A204.1 (cell line): ENCODE measurements around the gene SH3RF2.
A peak's percentile ranks its signal among the peaks of the same experiment; 100 is the strongest.

Experiments used
- FAIRE-seq: peaks from 2 replicates; lab custom pipeline; 2012; peaks lifted over from hg19 to GRCh38; lab: Jason Lieb, UNC

Gene SH3RF2

GRCh38 chr5:146048994-146049703, 112.8 kb downstream of the SH3RF2 start:
- FAIRE-seq: peak; percentile 65

- no peak for FAIRE-seq
Measured at GRCh38 chr5:146049704-146050026, 113.3 kb downstream of the SH3RF2 start.

- FAIRE-seq: no peak
Measured at GRCh38 chr5:146050086-146050485, 113.7 kb downstream of the SH3RF2 start.

GRCh38 chr5:146051678-146052077, 115.3 kb downstream of the SH3RF2 start:
- no peak for FAIRE-seq

GRCh38 chr5:146052780-146053179, 116.4 kb downstream of the SH3RF2 start:
- FAIRE-seq: no peak

- FAIRE-seq: no peak
Measured at GRCh38 chr5:146055432-146055831, 119.1 kb downstream of the SH3RF2 start.

GRCh38 chr5:146059460-146060220, 123.3 kb downstream of the SH3RF2 start:
- FAIRE-seq: no peak

- FAIRE-seq: no peak
Measured at GRCh38 chr5:146060221-146060585, 123.8 kb downstream of the SH3RF2 start.

GRCh38 chr5:146066968-146067367, 130.6 kb downstream of the SH3RF2 start:
- FAIRE-seq: no peak

- FAIRE-seq: no peak
Measured at GRCh38 chr5:146068206-146068605, 131.8 kb downstream of the SH3RF2 start.

- no peak for FAIRE-seq
Measured at GRCh38 chr5:146068977-146069779, 132.8 kb downstream of the SH3RF2 start.

GRCh38 chr5:146069780-146070099, 133.4 kb downstream of the SH3RF2 start:
- FAIRE-seq: no peak

- FAIRE-seq: no peak
Measured at GRCh38 chr5:146070746-146071145, 134.4 kb downstream of the SH3RF2 start.

GRCh38 chr5:146071171-146071570, 134.8 kb downstream of the SH3RF2 start:
- FAIRE-seq: no peak

- FAIRE-seq: no peak
Measured at GRCh38 chr5:146072595-146072994, 136.2 kb downstream of the SH3RF2 start.

- no peak for FAIRE-seq
Measured at GRCh38 chr5:146073239-146073900, 137.0 kb downstream of the SH3RF2 start.

- no peak for FAIRE-seq
Measured at GRCh38 chr5:146076028-146076427, 139.7 kb downstream of the SH3RF2 start.

- FAIRE-seq: no peak
Measured at GRCh38 chr5:146076455-146076854, 140.1 kb downstream of the SH3RF2 start.

GRCh38 chr5:146078566-146078965, 142.2 kb downstream of the SH3RF2 start:
- FAIRE-seq: no peak

GRCh38 chr5:146079695-146080373, 143.5 kb downstream of the SH3RF2 start:
- no peak for FAIRE-seq

GRCh38 chr5:146081556-146081955, 145.2 kb downstream of the SH3RF2 start:
- no peak for FAIRE-seq

GRCh38 chr5:146082798-146083197, 146.4 kb downstream of the SH3RF2 start:
- FAIRE-seq: no peak
